Nephron (organoid): Measurements from ENCODE around the gene CALCOCO2.
A peak's percentile ranks its signal among the peaks of the same experiment; 100 is the strongest.
"Not testable (repeated sequence)": the region's sequence is repeated elsewhere in the genome, so short reads cannot be mapped to it uniquely, and the experiment has no call there.

ENCODE experiments used
- H3K27ac Mint-ChIP-seq, 3 experiments: 2 replicates each; pipeline ENCODE4 v1.8.0; 2020; ENCODE audit warnings: mixed read lengths in 3 of 3, mild to moderate bottlenecking in 2 of 3, moderate library complexity in 1 of 3
- H3K27me3 Mint-ChIP-seq: 2 replicates; pipeline ENCODE4 v1.8.0; 2021; ENCODE audit warnings: low read depth, mild to moderate bottlenecking, moderate library complexity, mixed read lengths
- H3K36me3 Mint-ChIP-seq: 2 replicates; pipeline ENCODE4 v1.8.0; 2020; ENCODE audit warnings: low read depth, mixed read lengths
- H3K4me1 Mint-ChIP-seq: 2 replicates; pipeline ENCODE4 v1.8.0; 2020; ENCODE audit warnings: mixed read lengths
- H3K4me3 Mint-ChIP-seq, 3 experiments: 2 replicates each; pipeline ENCODE4 v1.8.0; 2020; ENCODE audit warnings: mild to moderate bottlenecking in 3 of 3, mixed read lengths in 3 of 3, moderate library complexity in 2 of 3
- H3K9me3 Mint-ChIP-seq: 2 replicates; pipeline ENCODE4 v1.8.0; 2020; ENCODE audit warnings: mixed read lengths
- CTCF ChIP-seq, 3 experiments: fragments of 200-600 bp; sonication (generic); IDR thresholded peaks; one replicate each; pipeline ENCODE4 v1.5.0; 2021; ENCODE audit warnings: antibody characterized with exemption in 3 of 3; ENCODE audit not compliant: unreplicated experiment in 3 of 3

The CALCOCO2 gene

GRCh38 chr17:48819466-48819865, 11.4 kb upstream of the CALCOCO2 start:
- Mint-ChIP-seq H3K27ac (no peak overlapping the region), H3K4me1 (peaks cover 15% of the 10 kb centered on the region), H3K27me3 (peaks cover 62% of the 10 kb centered on the region), H3K9me3 (no peaks in the 10 kb centered on the region), H3K36me3 (no peaks in the 10 kb centered on the region), H3K4me3 (no peak overlapping the region)
- TF ChIP-seq CTCF (IDR thresholded peaks at IDR 0.05; ENCODE audit: unreplicated experiment in 3 of 3), result no peak

- H3K9me3 Mint-ChIP-seq, H3K27ac Mint-ChIP-seq, H3K36me3 Mint-ChIP-seq, H3K4me3 Mint-ChIP-seq: not testable (repeated sequence)
- H3K27me3 Mint-ChIP-seq, result peaks cover 48% of the 10 kb centered on the region
- peaks cover 15% of the 10 kb centered on the region for H3K4me1 Mint-ChIP-seq
These were observed 9.9 kb upstream of the CALCOCO2 start for GRCh38 chr17:48820936-48821335.

GRCh38 chr17:48825446-48826381, 5.1 kb upstream of the CALCOCO2 start:
- no peak overlapping the region for H3K4me3 Mint-ChIP-seq
- TF ChIP-seq CTCF (IDR thresholded peaks at IDR 0.05; ENCODE audit: unreplicated experiment in 3 of 3), result no peak
- H3K9me3 Mint-ChIP-seq, result no peaks in the 10 kb centered on the region
- peaks cover 7% of the 10 kb centered on the region for H3K27me3 Mint-ChIP-seq
- H3K27ac Mint-ChIP-seq, result no peak overlapping the region
- H3K36me3 Mint-ChIP-seq, result no peaks in the 10 kb centered on the region
- H3K4me1 Mint-ChIP-seq, result no peaks in the 10 kb centered on the region

GRCh38 chr17:48831549-48831883, 681 bp downstream of the CALCOCO2 start:
- no peaks in the 10 kb centered on the region for H3K27me3 Mint-ChIP-seq
- H3K9me3 Mint-ChIP-seq, result no peaks in the 10 kb centered on the region
- no peaks in the 10 kb centered on the region for H3K4me1 Mint-ChIP-seq
- H3K4me3 Mint-ChIP-seq, result peak overlapping the region; percentile 98 to 99 (median 99)
- H3K36me3 Mint-ChIP-seq, result no peaks in the 10 kb centered on the region
- peak overlapping the region; percentile 45 to 64 (median 59) for H3K27ac Mint-ChIP-seq
- TF ChIP-seq CTCF (IDR thresholded peaks at IDR 0.05; ENCODE audit: unreplicated experiment in 3 of 3), result no peak

- Mint-ChIP-seq H3K4me3 (no peak overlapping the region), H3K4me1 (no peaks in the 10 kb centered on the region), H3K27ac (no peak overlapping the region), H3K36me3 (no peaks in the 10 kb centered on the region), H3K9me3 (no peaks in the 10 kb centered on the region), H3K27me3 (no peaks in the 10 kb centered on the region)
- TF ChIP-seq CTCF (IDR thresholded peaks at IDR 0.05; ENCODE audit: unreplicated experiment in 3 of 3), result no peak
These were observed 4.1 kb downstream of the CALCOCO2 start for GRCh38 chr17:48834973-48835372.

- no peaks in the 10 kb centered on the region for H3K36me3 Mint-ChIP-seq
- no peak for TF ChIP-seq CTCF (IDR thresholded peaks at IDR 0.05; ENCODE audit: unreplicated experiment in 3 of 3)
These were observed 5.1 kb downstream of the CALCOCO2 start for GRCh38 chr17:48835971-48836370.

GRCh38 chr17:48837458-48837857, 6.6 kb downstream of the CALCOCO2 start:
- H3K4me3 Mint-ChIP-seq, H3K27ac Mint-ChIP-seq, H3K9me3 Mint-ChIP-seq, H3K36me3 Mint-ChIP-seq, H3K27me3 Mint-ChIP-seq: not testable (repeated sequence)
- peaks cover 12% of the 10 kb centered on the region for H3K4me1 Mint-ChIP-seq

More at GRCh38 chr17:48835971-48836370, 5.1 kb downstream of the CALCOCO2 start:
- no peaks in the 10 kb centered on the region for H3K9me3 Mint-ChIP-seq
- peaks cover 6% of the 10 kb centered on the region for H3K4me1 Mint-ChIP-seq
- no peak overlapping the region for H3K27ac Mint-ChIP-seq
- H3K4me3 Mint-ChIP-seq, result no peak overlapping the region
- H3K27me3 Mint-ChIP-seq, result no peaks in the 10 kb centered on the region
